Natural killer cell treated with Interleukin-12 subunit alpha and Interleukin-12 subunit beta and Interleukin-15 and Interleukin-18, amount 100 ng/mL, for 72 hours (primary cell): ENCODE data around the gene DPP10. TPM values are rescaled to one million over a fixed set of nuclear protein-coding genes. Genes with fewer than 3 reads are reported as not detected.
"Not testable (repeated sequence)": the region's sequence is repeated elsewhere in the genome, so short reads cannot be mapped to it uniquely, and the experiment has no call there.

Experiments used
- ATAC-seq, 2 donors: fragments of 150-1000 bp; cut with Tn5 transposase in 1 of 2; sonication (Bioruptor Pico), chemical (Tn5 transposase) in 1 of 2; 2 replicates each; pipeline ENCODE4 v1.10.0; 2021
- DNase-seq: peaks from one replicate; pipeline ENCODE4 v3.0.0; 2022; ENCODE audit warnings: low spot score
- H3K27ac Mint-ChIP-seq, 2 donors: 1 replicate in 1 of 2; 2 replicates in 1 of 2; pipeline ENCODE4 v1.8.0; 2022; ENCODE audit warnings: mixed read lengths in 2 of 2, mild to moderate bottlenecking in 1 of 2, moderate library complexity in 1 of 2
- H3K27me3 Mint-ChIP-seq, 2 donors: 1 replicate in 1 of 2; 2 replicates in 1 of 2; pipeline ENCODE4 v1.8.0; 2022; ENCODE audit warnings: mixed read lengths in 2 of 2
- H3K36me3 Mint-ChIP-seq: one replicate; pipeline ENCODE4 v1.8.0; 2022; ENCODE audit warnings: mixed read lengths
- H3K4me1 Mint-ChIP-seq, 2 donors: 1 replicate in 1 of 2; 2 replicates in 1 of 2; pipeline ENCODE4 v1.8.0; 2022; ENCODE audit warnings: low read depth in 2 of 2, mixed read lengths in 2 of 2, mild to moderate bottlenecking in 1 of 2
- H3K4me3 Mint-ChIP-seq: one replicate; pipeline ENCODE4 v1.8.0; 2022; ENCODE audit warnings: mixed read lengths
- H3K9me3 Mint-ChIP-seq: 2 replicates; pipeline ENCODE4 v1.8.0; 2022; ENCODE audit warnings: mixed read lengths
- total RNA-seq, 2 donors: library from RNA; stranded (reverse); gene quantifications; one replicate each; pipeline ENCODE4 v1.2.3, GENCODE V29; 2022

DPP10 gene
- total RNA-seq = not detected

DNA sequence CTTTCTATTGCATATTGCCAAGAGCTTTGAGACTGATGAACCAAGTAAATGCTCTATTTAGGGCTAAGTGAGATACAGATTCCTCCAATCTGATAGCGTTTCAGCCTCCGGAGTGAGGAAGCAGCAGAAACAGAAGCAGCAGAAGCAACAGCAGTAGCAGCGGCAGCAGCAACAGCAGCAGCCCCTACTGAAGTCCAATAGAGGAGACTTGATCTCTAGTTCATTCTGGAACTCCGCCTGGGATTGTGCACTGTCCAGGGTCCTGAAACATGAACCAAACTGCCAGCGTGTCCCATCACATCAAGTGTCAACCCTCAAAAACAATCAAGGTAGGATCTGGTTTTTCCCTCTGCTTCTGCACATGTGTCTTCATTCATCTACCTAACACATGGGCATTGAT lies at the start of gene DPP10:
TSS of gene DPP10 (plus strand) at position 132 of the 400 bp plus-strand sequence.
- no peak within 1 kb of the TSS for H3K27ac Mint-ChIP-seq
- H3K36me3 Mint-ChIP-seq = no peaks in the 10 kb centered on the region
- DNase-seq (no peak), ATAC-seq (no peak)
- no peaks in the 10 kb centered on the region for H3K4me1 Mint-ChIP-seq
- no peaks in the 10 kb centered on the region for H3K27me3 Mint-ChIP-seq
- no peak within 1 kb of the TSS for H3K4me3 Mint-ChIP-seq
- no peaks in the 10 kb centered on the region for H3K9me3 Mint-ChIP-seq

DNA sequence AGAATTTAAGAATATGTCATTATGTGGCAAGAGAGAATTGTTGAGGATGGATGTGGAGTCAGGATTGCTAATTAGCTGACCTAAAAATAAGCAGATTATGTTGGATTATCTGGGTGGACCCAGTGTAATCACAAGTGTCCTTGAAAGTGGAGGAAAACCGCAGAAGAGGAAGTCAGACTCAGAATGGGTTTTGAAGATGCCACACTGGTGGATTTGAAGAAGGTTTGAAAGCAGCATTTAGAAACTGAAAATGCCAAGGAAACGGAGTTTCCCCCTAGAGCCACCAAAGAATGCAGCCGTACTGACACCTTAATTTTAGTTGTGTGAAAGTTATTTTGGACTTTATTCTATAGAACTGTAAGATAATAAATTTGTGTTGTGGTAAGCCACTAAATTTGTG lies 41.6 kb upstream of the DPP10 start:
- no peak for DNase-seq
- Mint-ChIP-seq H3K27ac (no peak overlapping the region), H3K4me1 (no peaks in the 10 kb centered on the region), H3K27me3 (no peaks in the 10 kb centered on the region), H3K36me3 (peaks cover 6% of the 10 kb centered on the region), H3K9me3 (peaks cover 5% of the 10 kb centered on the region), H3K4me3 (no peak overlapping the region)
- no peak for ATAC-seq

DNA sequence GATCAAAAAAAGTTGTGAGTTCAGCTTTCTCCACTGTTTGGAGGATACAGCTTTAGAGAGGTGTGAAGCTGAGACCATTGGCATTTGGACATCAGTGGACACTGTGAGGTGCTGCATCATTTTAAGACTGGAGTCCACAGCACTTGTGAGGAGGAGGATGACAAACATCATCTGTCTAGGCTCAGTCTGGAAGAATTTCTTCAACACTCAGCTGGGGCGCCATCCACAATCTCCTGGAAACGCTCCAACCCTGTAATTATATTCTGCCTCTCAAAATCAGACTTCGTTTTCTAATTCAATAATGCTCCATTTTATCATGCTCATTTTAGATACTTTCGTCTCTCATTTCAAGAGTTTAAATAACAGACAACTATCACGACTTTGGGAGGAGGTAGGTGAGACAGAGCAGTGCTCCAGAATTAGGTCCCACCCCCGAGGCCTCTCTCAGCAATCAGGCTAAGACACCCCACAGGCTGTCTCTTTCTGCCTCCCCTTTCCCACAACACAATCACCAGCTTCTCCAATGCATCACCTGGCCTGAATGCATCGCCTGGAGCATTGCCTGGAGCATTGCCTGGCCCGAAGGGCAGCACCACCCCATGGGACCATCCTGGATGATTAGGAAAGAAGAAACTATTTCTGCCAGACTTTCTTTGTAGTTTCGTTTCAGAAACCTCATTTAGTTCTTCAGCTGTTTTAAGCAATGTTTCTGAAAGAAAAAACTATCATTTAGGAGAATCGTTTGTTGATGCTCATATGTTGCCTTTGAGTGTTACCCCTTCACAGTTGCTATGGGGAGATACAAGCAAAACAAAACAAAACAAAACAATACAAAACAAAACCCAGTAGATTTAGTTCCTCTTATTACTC lies 37.0 kb upstream of the DPP10 start:
- Mint-ChIP-seq H3K9me3 (peaks cover 13% of the 10 kb centered on the region), H3K4me3 (no peak overlapping the region), H3K36me3 (no peaks in the 10 kb centered on the region), H3K27me3 (no peaks in the 10 kb centered on the region), H3K4me1 (no peaks in the 10 kb centered on the region), H3K27ac (no peak overlapping the region)
- ATAC-seq (no peak), DNase-seq (no peak)

DNA sequence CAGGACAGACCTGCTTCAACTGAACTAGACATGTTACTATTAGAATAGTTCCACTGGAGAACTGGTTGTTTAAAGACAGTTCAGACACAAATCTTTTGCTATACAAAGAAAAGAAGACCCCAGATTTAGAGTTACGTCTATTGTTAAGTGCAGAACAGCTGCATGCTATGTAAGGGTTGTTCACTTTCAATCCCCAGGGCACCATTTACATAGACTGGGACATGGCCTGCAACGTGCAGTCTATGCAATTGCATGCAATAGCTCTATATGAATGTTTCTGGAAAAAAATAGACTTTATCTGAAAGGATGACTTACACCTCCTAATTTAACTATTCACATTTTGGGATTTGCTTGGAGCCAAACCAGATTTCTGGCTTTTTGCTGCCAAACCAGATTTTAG lies 36.1 kb upstream of the DPP10 start:
- DNase-seq (no peak), ATAC-seq (no peak)
- peaks cover 4% of the 10 kb centered on the region for H3K36me3 Mint-ChIP-seq
- no peaks in the 10 kb centered on the region for H3K4me1 Mint-ChIP-seq
- no peaks in the 10 kb centered on the region for H3K27me3 Mint-ChIP-seq
- no peak overlapping the region for H3K4me3 Mint-ChIP-seq
- H3K9me3 Mint-ChIP-seq = peaks cover 19% of the 10 kb centered on the region
- H3K27ac Mint-ChIP-seq = no peak overlapping the region

DNA sequence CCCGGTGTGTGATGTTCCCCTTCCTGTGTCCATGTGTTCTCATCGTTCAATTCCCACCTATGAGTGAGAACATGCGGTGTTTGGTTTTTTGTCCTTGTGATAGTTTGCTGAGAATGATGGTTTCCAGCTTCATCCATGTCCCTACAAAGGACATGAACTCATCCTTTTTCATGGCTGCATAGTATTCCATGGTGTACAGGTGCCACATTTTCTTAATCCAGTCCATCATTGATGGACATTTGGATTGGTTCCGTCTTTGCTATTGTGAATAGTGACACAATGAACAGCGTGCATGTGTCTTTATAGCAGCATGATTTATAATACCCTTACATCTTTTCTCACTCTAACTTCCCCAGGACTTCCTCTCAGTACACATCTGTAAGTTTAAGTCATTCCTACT lies 35.1 kb upstream of the DPP10 start:
- peaks cover 24% of the 10 kb centered on the region for H3K9me3 Mint-ChIP-seq
- H3K4me3 Mint-ChIP-seq, H3K4me1 Mint-ChIP-seq, ATAC-seq, H3K27me3 Mint-ChIP-seq, H3K36me3 Mint-ChIP-seq, H3K27ac Mint-ChIP-seq, DNase-seq: not testable (repeated sequence)

DNA sequence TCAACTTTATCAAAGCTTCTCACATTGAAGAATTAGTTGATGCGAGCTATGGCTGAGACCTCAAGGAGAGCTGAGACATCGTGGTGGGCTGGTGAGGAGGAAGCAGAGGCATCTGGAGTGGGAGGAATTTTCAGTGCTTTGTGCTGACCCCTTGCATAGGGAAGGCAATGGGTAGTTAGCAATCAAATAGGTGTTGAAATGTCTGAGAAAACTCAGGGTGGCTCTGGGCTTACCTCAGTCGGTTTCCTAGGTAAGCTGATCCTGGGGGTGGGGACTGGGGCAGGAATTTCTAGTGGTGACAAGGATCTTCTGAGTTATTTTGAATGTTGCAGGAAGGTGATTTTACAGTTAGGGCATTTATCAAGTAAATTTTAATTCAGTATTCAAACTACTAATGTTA lies 20.7 kb upstream of the DPP10 start:
- DNase-seq (no peak), ATAC-seq (no peak)
- Mint-ChIP-seq H3K9me3 (no peaks in the 10 kb centered on the region), H3K27ac (no peak overlapping the region), H3K4me3 (no peak overlapping the region), H3K36me3 (no peaks in the 10 kb centered on the region), H3K27me3 (no peaks in the 10 kb centered on the region), H3K4me1 (no peaks in the 10 kb centered on the region)

DNA sequence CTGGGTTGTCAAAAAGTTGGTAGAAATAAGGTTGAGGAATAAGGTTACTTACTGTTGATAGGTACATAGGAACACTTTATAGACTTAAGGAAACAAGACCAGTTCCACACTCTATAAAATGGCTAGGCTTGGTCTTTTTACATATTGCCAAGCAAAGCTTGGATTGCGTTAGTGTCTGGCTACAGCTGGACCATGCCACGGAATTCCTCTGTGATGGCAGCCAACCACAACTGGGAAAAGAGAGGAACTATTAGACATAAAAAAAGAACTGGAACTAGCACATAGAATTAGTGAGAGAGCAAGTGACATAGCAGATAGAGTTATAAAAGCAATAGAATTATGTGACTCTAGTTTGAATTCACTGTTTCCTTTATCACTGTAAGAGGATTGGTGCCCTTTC lies 17.7 kb upstream of the DPP10 start:
- DNase-seq = no peak
- Mint-ChIP-seq H3K27me3 (no peaks in the 10 kb centered on the region), H3K4me1 (no peaks in the 10 kb centered on the region), H3K4me3 (no peak overlapping the region), H3K9me3 (peaks cover 3% of the 10 kb centered on the region), H3K36me3 (no peaks in the 10 kb centered on the region), H3K27ac (no peak overlapping the region)
- ATAC-seq = no peak

DNA sequence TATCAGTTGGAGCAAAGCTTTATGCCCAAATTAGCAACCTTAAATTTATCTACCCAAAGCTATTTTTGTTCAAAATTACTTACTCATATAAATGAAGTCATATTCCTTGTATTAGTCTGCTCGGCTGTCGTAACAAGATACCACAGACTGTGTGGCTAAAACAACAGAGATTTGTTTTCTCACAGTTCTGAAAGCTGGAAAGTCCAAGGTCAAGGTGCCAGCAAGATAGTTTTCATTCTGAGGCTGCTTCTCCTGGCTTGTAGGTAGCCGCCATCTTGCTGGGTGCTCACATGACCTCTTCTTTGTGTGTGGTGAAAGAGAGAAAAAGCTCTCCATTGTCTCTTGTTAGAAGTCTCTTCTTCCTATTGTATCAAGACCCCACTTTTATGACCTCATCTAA lies 15.7 kb upstream of the DPP10 start:
- ATAC-seq (no peak), DNase-seq (no peak)
- Mint-ChIP-seq H3K36me3 (no peaks in the 10 kb centered on the region), H3K27me3 (no peaks in the 10 kb centered on the region), H3K4me3 (no peak overlapping the region), H3K9me3 (peaks cover 6% of the 10 kb centered on the region), H3K4me1 (no peaks in the 10 kb centered on the region), H3K27ac (no peak overlapping the region)

DNA sequence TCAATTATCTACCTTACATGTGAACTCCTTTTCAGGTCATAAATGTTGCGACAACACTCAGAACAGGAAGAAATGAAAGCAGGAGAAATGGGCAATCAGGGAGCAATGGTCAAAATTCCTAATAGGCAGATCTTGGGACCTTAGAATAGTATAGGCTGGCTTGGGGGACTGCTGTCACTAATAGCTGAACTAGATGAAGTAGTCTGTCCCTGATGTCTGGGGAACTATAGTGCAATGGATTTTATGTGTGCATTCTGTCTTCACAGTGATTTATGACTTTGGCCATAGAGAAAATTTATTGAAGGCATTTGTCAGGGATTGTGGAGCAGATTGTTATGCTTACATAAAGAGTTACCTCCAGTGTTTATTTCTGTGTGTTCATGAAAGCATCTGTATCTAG lies 6.1 kb upstream of the DPP10 start:
- Mint-ChIP-seq H3K4me3 (no peak overlapping the region), H3K4me1 (no peaks in the 10 kb centered on the region), H3K36me3 (peaks cover 5% of the 10 kb centered on the region), H3K27ac (no peak overlapping the region), H3K27me3 (no peaks in the 10 kb centered on the region), H3K9me3 (peaks cover 7% of the 10 kb centered on the region)
- no peak for ATAC-seq
- DNase-seq = no peak

DNA sequence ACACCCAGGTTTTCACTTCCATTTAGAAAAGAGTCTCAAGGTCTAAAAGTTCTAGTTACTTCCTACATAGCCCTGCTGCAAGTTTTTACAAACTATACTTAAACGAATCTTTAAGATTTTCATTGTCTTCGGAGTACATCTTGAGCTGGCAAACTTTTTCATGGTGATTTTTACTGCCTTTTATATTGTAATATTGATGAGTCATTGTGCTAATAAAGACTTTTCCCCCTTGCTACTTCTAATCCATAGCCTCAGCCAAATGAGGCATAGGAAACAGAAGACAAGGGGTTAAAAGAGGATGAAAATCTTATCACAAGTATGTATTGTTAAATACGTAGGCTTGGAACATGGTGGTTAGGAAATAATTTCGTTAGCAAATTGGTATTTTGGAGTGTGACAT lies 4.1 kb downstream of the DPP10 start:
- Mint-ChIP-seq H3K27ac (no peak overlapping the region), H3K4me1 (no peaks in the 10 kb centered on the region), H3K27me3 (no peaks in the 10 kb centered on the region), H3K4me3 (no peak overlapping the region), H3K36me3 (no peaks in the 10 kb centered on the region), H3K9me3 (no peaks in the 10 kb centered on the region)
- no peak for ATAC-seq
- DNase-seq = no peak

DNA sequence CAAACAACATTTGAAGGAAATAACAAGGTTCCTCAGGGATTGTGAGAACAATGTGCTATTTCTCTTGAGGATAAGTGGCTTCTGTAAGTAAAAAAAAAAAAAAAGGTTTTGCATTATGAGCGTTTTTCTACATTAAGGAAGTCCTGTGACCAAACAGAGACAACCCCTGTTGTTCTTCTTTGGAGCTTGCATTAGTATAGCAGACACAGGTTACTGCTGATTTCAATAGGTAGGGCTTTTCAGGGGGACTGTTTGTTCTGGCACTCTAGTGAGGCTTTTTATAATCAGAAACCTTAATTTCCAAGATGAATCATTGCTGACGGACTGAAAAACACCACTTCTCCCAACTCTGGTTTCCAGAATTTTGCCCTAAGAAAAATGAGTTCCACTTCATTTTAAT lies 8.2 kb downstream of the DPP10 start:
- Mint-ChIP-seq H3K27ac (no peak overlapping the region), H3K9me3 (peaks cover 3% of the 10 kb centered on the region)

DNA sequence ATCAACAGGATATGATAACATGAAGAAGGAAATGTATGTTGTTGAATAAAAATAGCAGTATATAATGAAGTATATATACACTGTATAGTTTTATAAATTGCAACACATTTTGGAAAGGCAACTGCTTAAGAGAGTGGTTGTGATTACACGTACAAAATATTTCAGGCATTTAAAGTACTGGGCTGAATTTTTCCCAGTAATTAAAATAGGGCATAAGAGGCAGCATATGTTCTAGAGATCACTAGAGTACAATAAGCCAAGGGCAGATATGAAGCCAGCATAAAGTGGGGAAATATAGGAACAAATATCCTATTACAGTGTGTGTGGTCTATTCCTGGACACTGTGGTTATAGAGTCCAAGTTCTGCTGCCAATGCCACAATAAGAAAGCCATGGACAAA lies 14.1 kb downstream of the DPP10 start:
- Mint-ChIP-seq H3K4me3 (no peak overlapping the region), H3K27me3 (no peaks in the 10 kb centered on the region), H3K36me3 (no peaks in the 10 kb centered on the region), H3K9me3 (peaks cover 8% of the 10 kb centered on the region), H3K4me1 (no peaks in the 10 kb centered on the region), H3K27ac (no peak overlapping the region)
- no peak for DNase-seq
- ATAC-seq = no peak

More for the DNA sequence above, 8.2 kb downstream of the DPP10 start:
- H3K27me3 Mint-ChIP-seq = no peaks in the 10 kb centered on the region
- H3K4me3 Mint-ChIP-seq = no peak overlapping the region
- no peak for ATAC-seq
- H3K36me3 Mint-ChIP-seq = no peaks in the 10 kb centered on the region
- H3K4me1 Mint-ChIP-seq = no peaks in the 10 kb centered on the region
- DNase-seq = no peak

DNA sequence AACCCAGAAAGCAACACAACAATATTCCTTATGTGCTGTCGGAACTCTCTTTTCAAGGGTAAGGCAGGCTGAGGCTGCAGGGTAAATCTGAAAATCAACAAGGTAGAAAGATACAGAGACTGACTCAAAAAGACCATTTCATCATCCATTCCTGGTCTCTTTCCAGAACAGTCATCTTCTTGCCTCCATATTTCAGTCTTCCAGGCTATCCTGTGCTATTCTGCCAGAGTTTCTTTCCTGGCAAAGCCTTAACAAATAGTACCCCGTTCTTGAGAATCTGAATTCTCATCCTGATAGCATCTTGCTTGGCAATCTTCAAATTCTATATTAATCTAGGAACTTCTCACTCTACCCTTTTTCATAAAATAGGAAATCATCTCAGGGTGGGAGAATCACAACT lies 15.5 kb downstream of the DPP10 start:
- Mint-ChIP-seq H3K4me3 (no peak overlapping the region), H3K27me3 (no peaks in the 10 kb centered on the region), H3K9me3 (peaks cover 8% of the 10 kb centered on the region), H3K36me3 (no peaks in the 10 kb centered on the region), H3K4me1 (no peaks in the 10 kb centered on the region), H3K27ac (no peak overlapping the region)
- ATAC-seq (no peak), DNase-seq (no peak)

DNA sequence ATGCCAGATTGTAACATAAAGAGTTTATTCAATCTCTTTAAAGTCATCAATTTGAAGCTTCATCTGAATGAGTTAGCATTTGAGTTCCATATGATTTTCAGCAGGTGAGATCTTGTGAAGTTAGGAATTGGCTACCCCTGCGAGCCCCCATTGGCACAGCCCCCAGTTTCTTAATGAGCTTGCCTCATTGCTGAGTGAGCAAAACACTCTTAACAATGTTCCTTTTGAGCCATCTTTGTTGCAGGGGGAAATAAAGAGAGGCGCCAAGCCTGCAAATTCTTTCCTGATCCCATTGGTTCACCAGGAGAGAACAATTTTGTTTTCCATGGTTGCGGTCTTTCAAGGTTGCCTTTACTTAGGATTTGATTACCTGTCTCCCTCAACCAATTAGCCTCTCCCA lies 18.7 kb downstream of the DPP10 start:
- no peaks in the 10 kb centered on the region for H3K4me1 Mint-ChIP-seq
- peaks cover 4% of the 10 kb centered on the region for H3K9me3 Mint-ChIP-seq
- DNase-seq (no peak), ATAC-seq (no peak)
- H3K36me3 Mint-ChIP-seq = no peaks in the 10 kb centered on the region
- no peak overlapping the region for H3K4me3 Mint-ChIP-seq
- H3K27ac Mint-ChIP-seq = no peak overlapping the region
- H3K27me3 Mint-ChIP-seq = no peaks in the 10 kb centered on the region
